Endodermal cell (in vitro differentiated cells): ENCODE data around the gene CCNG2. TPM values are rescaled to one million over a fixed set of nuclear protein-coding genes. Genes with fewer than 3 reads are reported as not detected.

ENCODE experiments used
- DNase-seq: peaks from one replicate; pipeline ENCODE4 v3.0.0-alpha.2; 2017
- H3K27ac ChIP-seq: 2 replicates; pipeline ENCODE4 v1.5.1; 2013; ENCODE audit warnings: mild to moderate bottlenecking, low read depth, low read length, moderate library complexity
- H3K27me3 ChIP-seq: 2 replicates; pipeline ENCODE4 v1.6.1; 2013; ENCODE audit warnings: mild to moderate bottlenecking, low read length, moderate library complexity; ENCODE audit not compliant: insufficient read depth, control insufficient read depth, poor library complexity, severe bottlenecking
- H3K36me3 ChIP-seq: 2 replicates; pipeline ENCODE4 v1.7.0; 2013; ENCODE audit warnings: mild to moderate bottlenecking, low read length, moderate library complexity; ENCODE audit not compliant: control insufficient read depth, insufficient read depth
- H3K4me1 ChIP-seq: one replicate; pipeline ENCODE4 v1.7.0; 2013; ENCODE audit warnings: low read length; ENCODE audit not compliant: control insufficient read depth, insufficient read depth
- H3K4me3 ChIP-seq: 2 replicates; pipeline ENCODE4 v1.5.1; 2013; ENCODE audit warnings: mild to moderate bottlenecking, low read length, moderate library complexity
- H3K9ac ChIP-seq: 2 replicates; pipeline ENCODE4 v1.6.1; 2013; ENCODE audit warnings: mild to moderate bottlenecking, low read length, moderate library complexity; ENCODE audit not compliant: poor library complexity, severe bottlenecking; ENCODE audit errors: extremely low read depth
- H3K9me3 ChIP-seq: 2 replicates; pipeline ENCODE4 v1.6.1; 2013; ENCODE audit warnings: mild to moderate bottlenecking, low read length, moderate library complexity; ENCODE audit not compliant: control insufficient read depth
- H3K27ac Mint-ChIP-seq: 2 replicates; pipeline ENCODE4 v1.8.0; 2020; ENCODE audit warnings: mixed read lengths
- H3K27me3 Mint-ChIP-seq: 2 replicates; pipeline ENCODE4 v1.8.0; 2021; ENCODE audit warnings: mild to moderate bottlenecking, mixed read lengths; ENCODE audit not compliant: insufficient read depth
- H3K36me3 Mint-ChIP-seq: 2 replicates; pipeline ENCODE4 v1.8.0; 2020; ENCODE audit warnings: low read depth, mixed read lengths
- H3K4me1 Mint-ChIP-seq: 2 replicates; pipeline ENCODE4 v1.8.0; 2020; ENCODE audit warnings: mixed read lengths
- H3K4me3 Mint-ChIP-seq: 2 replicates; pipeline ENCODE4 v1.8.0; 2020; ENCODE audit warnings: mild to moderate bottlenecking, moderate library complexity, mixed read lengths
- H3K9me3 Mint-ChIP-seq: 2 replicates; pipeline ENCODE4 v1.8.0; 2020; ENCODE audit warnings: mild to moderate bottlenecking, mixed read lengths
- WGBS, 2 experiments: methylation state at CpG; one replicate each; pipeline versions ENCODE4 v1.1.5 to v1.1.7; 2013; ENCODE audit warnings: missing lambda C conversion rate in 2 of 2, mixed read lengths in 1 of 2; ENCODE audit not compliant: insufficient coverage in 1 of 2, insufficient read length in 1 of 2; 5-methylcytosine and 5-hydroxymethylcytosine counted together
- total RNA-seq, 2 donors: library from RNA; stranded (reverse); fragmentation: NEBNext Ultra II Directional in 1 of 2; extraction: Animal tissue kit (Norgen Biotek cat#: 25700) in 1 of 2; gene quantifications; 2 replicates in 1 of 2; 3 replicates in 1 of 2; pipeline ENCODE4 v1.2.1, GENCODE V29; 2021
- TF ChIP-seq, protein P1 (sequence below): fragments of 200-600 bp; sonication (generic); conservative IDR thresholded peaks from 2 replicates; pipeline ENCODE4 v1.5.0; 2021; ENCODE audit warnings: antibody characterized with exemption, mild to moderate bottlenecking

Gene CCNG2
- total RNA-seq, 2 donors from 2014 or later = 39.7 to 41.5 TPM

DNA sequence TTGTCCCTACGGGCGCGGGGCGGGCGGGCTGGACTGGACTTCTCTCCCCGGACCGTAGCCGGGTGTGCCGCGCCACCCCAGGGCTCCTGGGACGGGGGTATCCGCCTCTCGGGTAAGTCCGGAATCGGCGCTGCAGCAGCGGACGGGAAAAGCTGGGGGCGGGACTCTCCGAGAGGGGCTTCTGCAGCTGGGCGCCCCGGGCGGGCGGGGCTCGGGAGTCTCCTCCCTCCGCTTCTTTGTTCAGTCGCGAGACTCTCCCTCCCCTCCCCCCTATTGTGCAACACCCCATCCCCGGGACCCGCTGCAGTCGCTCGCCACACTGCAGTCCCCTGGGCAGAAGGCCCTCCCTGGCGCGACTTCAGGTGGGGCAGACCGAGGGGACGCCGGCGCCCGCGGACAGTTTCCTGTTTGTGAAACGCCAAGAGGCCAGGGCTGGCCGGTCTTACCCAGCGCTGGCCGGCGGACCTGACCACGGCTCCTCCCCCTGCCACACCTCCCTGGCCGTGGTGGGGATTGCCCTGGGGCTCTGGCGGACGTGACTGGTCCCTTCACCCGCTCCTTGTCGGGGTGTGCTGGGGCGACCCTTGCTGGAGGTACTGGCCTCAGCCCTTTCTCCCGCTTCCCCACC, 966 bp downstream of the CCNG2 start:
- H3K4me1 Mint-ChIP-seq = peaks cover 34% of the 10 kb centered on the region

DNA sequence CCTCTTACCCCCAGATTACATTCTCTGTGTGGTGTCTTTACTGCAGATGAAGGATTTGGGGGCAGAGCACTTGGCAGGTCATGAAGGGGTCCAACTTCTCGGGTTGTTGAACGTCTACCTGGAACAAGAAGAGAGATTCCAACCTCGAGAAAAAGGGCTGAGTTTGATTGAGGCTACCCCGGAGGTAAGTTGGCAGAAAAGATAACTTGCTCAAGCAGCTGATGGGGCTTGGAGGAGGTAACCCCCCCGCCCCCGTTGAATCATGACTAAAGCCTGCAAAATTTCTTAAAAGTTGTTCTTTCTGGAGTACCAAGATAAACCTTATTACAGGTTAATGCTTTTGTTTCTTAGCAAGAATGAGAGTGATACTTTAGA, 1.5 kb downstream of the CCNG2 start:
- TF ChIP-seq, protein P1, sequence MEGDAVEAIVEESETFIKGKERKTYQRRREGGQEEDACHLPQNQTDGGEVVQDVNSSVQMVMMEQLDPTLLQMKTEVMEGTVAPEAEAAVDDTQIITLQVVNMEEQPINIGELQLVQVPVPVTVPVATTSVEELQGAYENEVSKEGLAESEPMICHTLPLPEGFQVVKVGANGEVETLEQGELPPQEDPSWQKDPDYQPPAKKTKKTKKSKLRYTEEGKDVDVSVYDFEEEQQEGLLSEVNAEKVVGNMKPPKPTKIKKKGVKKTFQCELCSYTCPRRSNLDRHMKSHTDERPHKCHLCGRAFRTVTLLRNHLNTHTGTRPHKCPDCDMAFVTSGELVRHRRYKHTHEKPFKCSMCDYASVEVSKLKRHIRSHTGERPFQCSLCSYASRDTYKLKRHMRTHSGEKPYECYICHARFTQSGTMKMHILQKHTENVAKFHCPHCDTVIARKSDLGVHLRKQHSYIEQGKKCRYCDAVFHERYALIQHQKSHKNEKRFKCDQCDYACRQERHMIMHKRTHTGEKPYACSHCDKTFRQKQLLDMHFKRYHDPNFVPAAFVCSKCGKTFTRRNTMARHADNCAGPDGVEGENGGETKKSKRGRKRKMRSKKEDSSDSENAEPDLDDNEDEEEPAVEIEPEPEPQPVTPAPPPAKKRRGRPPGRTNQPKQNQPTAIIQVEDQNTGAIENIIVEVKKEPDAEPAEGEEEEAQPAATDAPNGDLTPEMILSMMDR = no peak
- Histone ChIP-seq H3K36me3 (peaks cover 49% of the 10 kb centered on the region), H3K27me3 (no peaks in the 10 kb centered on the region), H3K4me3 (peak overlapping the region; percentile 98), H3K4me1 (peaks cover 5% of the 10 kb centered on the region), H3K9me3 (no peaks in the 10 kb centered on the region), H3K27ac (no peak overlapping the region), H3K9ac (peak overlapping the region; percentile 98)
- no peak for DNase-seq
- Mint-ChIP-seq H3K27ac (peak overlapping the region; percentile 55), H3K27me3 (no peaks in the 10 kb centered on the region), H3K9me3 (no peaks in the 10 kb centered on the region), H3K4me3 (peak overlapping the region; percentile 95), H3K4me1 (peaks cover 37% of the 10 kb centered on the region), H3K36me3 (peaks cover 33% of the 10 kb centered on the region)
- 5 to 16% methylated on average over 4 to 6 of the region's 6 CpGs for WGBS, 2 experiments

More for the DNA sequence above, 966 bp downstream of the CCNG2 start:
- Mint-ChIP-seq H3K27ac (peak overlapping the region; percentile 58), H3K4me3 (peak overlapping the region; percentile 95), H3K9me3 (no peaks in the 10 kb centered on the region), H3K36me3 (peaks cover 28% of the 10 kb centered on the region), H3K27me3 (no peaks in the 10 kb centered on the region)
- peak overlapping the region; percentile 98 for H3K4me3 ChIP-seq
- peak overlapping the region; percentile 98 for H3K9ac ChIP-seq
- peak overlapping the region; percentile 99 for H3K27ac ChIP-seq
- 0 to 1% methylated on average over 25 to 53 of the region's 53 CpGs for WGBS, 2 experiments
- H3K36me3 ChIP-seq = peaks cover 44% of the 10 kb centered on the region
- H3K9me3 ChIP-seq = no peaks in the 10 kb centered on the region
- no peaks in the 10 kb centered on the region for H3K27me3 ChIP-seq
- peak; percentile 95 for DNase-seq
- peaks cover 5% of the 10 kb centered on the region for H3K4me1 ChIP-seq
- TF ChIP-seq, protein P1 = no peak

DNA sequence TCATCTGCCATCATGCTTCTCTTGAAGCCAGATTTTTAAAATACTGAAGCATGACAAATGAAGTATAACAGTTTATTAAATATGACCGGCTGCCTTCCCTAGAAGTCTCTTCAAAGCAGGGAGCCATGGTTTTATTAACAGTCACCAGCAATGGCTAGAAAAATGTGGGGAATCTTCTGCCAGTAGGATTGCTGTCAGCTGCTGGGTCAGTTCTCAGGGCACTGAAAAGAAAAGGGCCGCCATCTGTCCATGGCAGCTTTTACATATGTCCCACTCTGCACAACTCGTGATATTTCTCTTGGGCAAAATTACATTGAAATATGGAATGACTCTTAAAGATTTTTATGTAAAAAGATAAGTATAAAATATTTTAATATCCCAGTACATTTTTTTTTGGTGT, 2.8 kb downstream of the CCNG2 start:
- Histone ChIP-seq H3K27ac (no peak overlapping the region), H3K36me3 (peaks cover 62% of the 10 kb centered on the region), H3K9me3 (no peaks in the 10 kb centered on the region), H3K9ac (no peak overlapping the region), H3K27me3 (no peaks in the 10 kb centered on the region), H3K4me3 (peak overlapping the region; percentile 98), H3K4me1 (peaks cover 4% of the 10 kb centered on the region)
- Mint-ChIP-seq H3K4me3 (peak overlapping the region; percentile 95), H3K9me3 (no peaks in the 10 kb centered on the region), H3K4me1 (peaks cover 28% of the 10 kb centered on the region), H3K36me3 (peaks cover 46% of the 10 kb centered on the region), H3K27me3 (no peaks in the 10 kb centered on the region), H3K27ac (no peak overlapping the region)
- 86 to 97% methylated on average over 1 to 3 of the region's 3 CpGs for WGBS, 2 experiments
- DNase-seq = no peak
- TF ChIP-seq, protein P1 = no peak
